ENCODE data around the gene USP17L21.
A peak's percentile ranks its signal among the peaks of the same experiment; 100 is the strongest.
"Not testable (repeated sequence)": the region's sequence is repeated elsewhere in the genome, so short reads cannot be mapped to it uniquely, and the experiment has no call there.

USP17L21 gene

GRCh38 chr4:9262572-9262971, at the start of gene USP17L21:
USP17L21 (plus strand) TSS chr4:9262872; CDS start chr4:9262872, 0 bp downstream.
- intact Hi-C loops (cut with DNase I); DNase-seq: not testable (repeated sequence)

- DNase-seq, result peak in 16 of 42 donors; percentile 0 to 38 (median 4)
- intact Hi-C loops (cut with DNase I), result not testable (repeated sequence)
Observed at GRCh38 chr4:9214701-9215100, 48.0 kb upstream of the USP17L21 start.

- intact Hi-C loops (cut with DNase I); DNase-seq: not testable (repeated sequence)
Observed at GRCh38 chr4:9215105-9215504, 47.6 kb upstream of the USP17L21 start, which contains the start of gene USP17L11. USP17L11 (plus strand) TSS chr4:9215405; CDS start chr4:9215405, 0 bp downstream.

DNA sequence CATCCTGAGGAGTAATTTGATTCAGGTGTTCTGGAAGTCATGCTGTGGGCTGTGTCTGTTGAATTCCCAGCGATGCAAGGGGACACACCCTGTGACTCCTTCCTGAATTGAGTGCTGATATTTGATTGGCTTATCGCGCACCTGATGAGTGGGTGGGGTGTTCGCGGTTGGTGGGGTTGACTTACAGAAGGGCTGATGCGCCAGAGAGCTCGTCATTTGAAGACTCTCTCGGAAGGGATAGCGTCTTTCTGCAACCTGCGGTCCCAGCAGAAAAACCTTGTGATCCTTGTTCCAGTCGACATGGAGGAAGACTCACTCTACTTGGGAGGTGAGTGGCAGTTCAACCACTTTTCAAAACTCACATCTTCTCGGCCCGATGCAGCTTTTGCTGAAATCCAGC, 42.8 kb upstream of the USP17L21 start, which contains the start of gene USP17L12:
TSS of gene USP17L12 (plus strand) at position 301 of the 400 bp plus-strand sequence. CDS start at position 301, 0 bp downstream.
- intact Hi-C loops (cut with DNase I), result not testable (repeated sequence)

GRCh38 chr4:9224596-9224995, 38.1 kb upstream of the USP17L21 start, which contains the start of gene USP17L13:
USP17L13 (plus strand) TSS chr4:9224896; CDS start chr4:9224896, 0 bp downstream.
- DNase-seq; intact Hi-C loops (cut with DNase I): not testable (repeated sequence)

More for the DNA sequence above, 42.8 kb upstream of the USP17L21 start, which contains the start of gene USP17L12:
- not testable (repeated sequence) for DNase-seq

DNA sequence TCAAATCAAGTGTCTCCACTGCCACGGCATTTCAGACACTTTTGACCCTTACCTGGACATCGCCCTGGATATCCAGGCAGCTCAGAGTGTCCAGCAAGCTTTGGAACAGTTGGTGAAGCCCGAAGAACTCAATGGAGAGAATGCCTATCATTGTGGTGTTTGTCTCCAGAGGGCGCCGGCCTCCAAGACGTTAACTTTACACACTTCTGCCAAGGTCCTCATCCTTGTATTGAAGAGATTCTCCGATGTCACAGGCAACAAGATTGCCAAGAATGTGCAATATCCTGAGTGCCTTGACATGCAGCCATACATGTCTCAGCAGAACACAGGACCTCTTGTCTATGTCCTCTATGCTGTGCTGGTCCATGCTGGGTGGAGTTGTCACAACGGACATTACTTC, 32.4 kb upstream of the USP17L21 start:
- peak in 14 of 42 donors; percentile 1 to 31 (median 12) for DNase-seq

GRCh38 chr4:9234085-9234484, 28.6 kb upstream of the USP17L21 start, which contains the start of gene USP17L15:
USP17L15 (plus strand) TSS chr4:9234385; CDS start chr4:9234385, 0 bp downstream.
- intact Hi-C loops (cut with DNase I); DNase-seq: not testable (repeated sequence)

More for the DNA sequence above, 32.4 kb upstream of the USP17L21 start:
- intact Hi-C loops (cut with DNase I), result not testable (repeated sequence)

- DNase-seq, result peak in 20 of 42 donors; percentile 1 to 54 (median 8)
- intact Hi-C loops (cut with DNase I), result not testable (repeated sequence)
Observed at GRCh38 chr4:9238461-9238860, 24.2 kb upstream of the USP17L21 start.

GRCh38 chr4:9243579-9243978, 19.1 kb upstream of the USP17L21 start, which contains the start of gene USP17L17:
USP17L17 (plus strand) TSS chr4:9243879; CDS start chr4:9243879, 0 bp downstream.
- intact Hi-C loops (cut with DNase I); DNase-seq: not testable (repeated sequence)

GRCh38 chr4:9247953-9248680, 14.6 kb upstream of the USP17L21 start, which contains the start of gene USP17L18:
USP17L18 (plus strand) TSS chr4:9248630; CDS start chr4:9248630, 0 bp downstream.
- intact Hi-C loops (cut with DNase I), result not testable (repeated sequence)
- DNase-seq, result peak in 26 of 42 donors; percentile 1 to 54 (median 12)

GRCh38 chr4:9253078-9253477, 9.6 kb upstream of the USP17L21 start, which contains the start of gene USP17L19:
USP17L19 (plus strand) TSS chr4:9253378; CDS start chr4:9253378, 0 bp downstream.
- DNase-seq; intact Hi-C loops (cut with DNase I): not testable (repeated sequence)

DNA sequence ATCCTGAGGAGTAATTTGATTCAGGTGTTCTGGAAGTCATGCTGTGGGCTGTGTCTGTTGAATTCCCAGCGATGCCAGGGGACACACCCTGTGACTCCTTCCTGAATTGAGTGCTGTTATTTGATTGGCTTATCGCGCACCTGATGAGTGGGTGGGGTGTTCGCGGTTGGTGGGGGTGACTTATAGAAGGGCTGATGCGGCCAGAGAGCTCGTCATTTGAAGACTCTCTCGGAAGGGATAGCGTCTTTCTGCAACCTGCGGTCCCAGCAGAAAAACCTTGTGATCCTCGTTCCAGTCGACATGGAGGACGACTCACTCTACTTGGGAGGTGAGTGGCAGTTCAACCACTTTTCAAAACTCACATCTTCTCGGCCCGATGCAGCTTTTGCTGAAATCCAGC, 4.8 kb upstream of the USP17L21 start, which contains the start of gene USP17L20:
TSS of gene USP17L20 (plus strand) at position 301 of the 400 bp plus-strand sequence. CDS start at position 301, 0 bp downstream.
- intact Hi-C loops (cut with DNase I); DNase-seq: not testable (repeated sequence)

DNA sequence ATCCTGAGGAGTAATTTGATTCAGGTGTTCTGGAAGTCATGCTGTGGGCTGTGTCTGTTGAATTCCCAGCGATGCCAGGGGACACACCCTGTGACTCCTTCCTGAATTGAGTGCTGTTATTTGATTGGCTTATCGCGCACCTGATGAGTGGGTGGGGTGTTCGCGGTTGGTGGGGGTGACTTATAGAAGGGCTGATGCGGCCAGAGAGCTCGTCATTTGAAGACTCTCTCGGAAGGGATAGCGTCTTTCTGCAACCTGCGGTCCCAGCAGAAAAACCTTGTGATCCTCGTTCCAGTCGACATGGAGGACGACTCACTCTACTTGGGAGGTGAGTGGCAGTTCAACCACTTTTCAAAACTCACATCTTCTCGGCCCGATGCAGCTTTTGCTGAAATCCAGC, 4.6 kb downstream of the USP17L21 start, which contains the start of gene USP17L22:
TSS of gene USP17L22 (plus strand) at position 301 of the 400 bp plus-strand sequence. CDS start at position 301, 0 bp downstream.
- intact Hi-C loops (cut with DNase I); DNase-seq: not testable (repeated sequence)

- intact Hi-C loops (cut with DNase I), result not testable (repeated sequence)
Observed at GRCh38 chr4:9271719-9272118, 9.0 kb downstream of the USP17L21 start.

More at GRCh38 chr4:9271719-9272118, 9.0 kb downstream of the USP17L21 start:
- peak in 31 of 42 donors; percentile 0 to 70 (median 31) for DNase-seq
